ENCODE measurements around the gene SH3RF3. TPM values are rescaled to one million over a fixed set of nuclear protein-coding genes. Genes with fewer than 3 reads are reported as not detected.

The SH3RF3 gene
- total RNA-seq, 1 experiment from 2014 or later: not detected

GRCh38 chr2:109442715-109443319, 313.8 kb downstream of the SH3RF3 start:
- CTCF ChIA-PET: no interaction called here

More at GRCh38 chr2:109442715-109443319, 313.8 kb downstream of the SH3RF3 start:
- DNase-seq (ENCODE audit: low read depth, low spot score) (no peak), ATAC-seq (no peak)
- no peaks in the 10 kb centered on the region for H3K79me2 ChIP-seq (ENCODE audit: insufficient read depth, low read length)
- intact Hi-C loops (cut with micrococcal nuclease): no loop called here
- POLR2A ChIA-PET: no interaction called here
- no peaks in the 10 kb centered on the region for H3K27me3 ChIP-seq (ENCODE audit: insufficient read depth, low read length)
- H3K9me3 ChIP-seq (ENCODE audit: control insufficient read depth in 1 of 2, insufficient read depth in 1 of 2, low read depth in 1 of 2, low read length in 2 of 2): peaks cover 0 to 4% of the 10 kb centered on the region in 2 experiments; a peak in 2 of 4 replicates
- no peak overlapping the region for H3K4me2 ChIP-seq (ENCODE audit: low read length)
- no peak overlapping the region for H3K27ac ChIP-seq (ENCODE audit: low read depth, low read length)
- H3K36me3 ChIP-seq (ENCODE audit: control insufficient read depth in 1 of 2, insufficient read depth in 2 of 2, low read length in 2 of 2): no peaks in the 10 kb centered on the region
- no TSS peak for BruUV-seq (replicated peaks)
- H2AFZ ChIP-seq (ENCODE audit: low read depth, low read length, poor library complexity, severe bottlenecking): no peak overlapping the region
- no peaks in the 10 kb centered on the region for H3K9me2 ChIP-seq (ENCODE audit: insufficient read depth)
- peaks cover 0 to 5% of the 10 kb centered on the region in 2 experiments; a peak in 1 of 4 replicates for H3K4me1 ChIP-seq (ENCODE audit: control insufficient read depth in 1 of 2, insufficient read depth in 2 of 2, low read length in 2 of 2)
- no peaks in the 10 kb centered on the region for H4K20me1 ChIP-seq (ENCODE audit: insufficient read depth)
- TF ChIP-seq TCF7L2 (IDR thresholded peaks at IDR 0.05; ENCODE audit: borderline replicate concordance, extremely low read depth, insufficient read depth, insufficient read length) (no peak), CBX3 (IDR thresholded peaks at IDR 0.05; ENCODE audit: low read depth) (no peak), ZFX (IDR thresholded peaks at IDR 0.05) (no peak), CEBPB (IDR thresholded peaks at IDR 0.05; ENCODE audit: low read depth) (no peak), EGR1 (IDR thresholded peaks at IDR 0.05; ENCODE audit: low read depth) (no peak), ZNF274 (IDR thresholded peaks at IDR 0.05; ENCODE audit: low read depth, low read length) (no peak), SP1 (IDR thresholded peaks at IDR 0.05; ENCODE audit: low read depth) (no peak), CTCF (IDR thresholded peaks at IDR 0.05 in 2 of 3, conservative IDR thresholded peaks at IDR 0.05 in 1 of 3; ENCODE audit: borderline replicate concordance in 1 of 3, insufficient read depth in 1 of 3, low read depth in 2 of 3, low read length in 2 of 3) (no peak), EZH2 (IDR thresholded peaks at IDR 0.05) (no peak), YY1 (IDR thresholded peaks at IDR 0.05; ENCODE audit: extremely low read depth, insufficient replicate concordance, low read depth, low read length) (no peak), POLR2AphosphoS5 (IDR thresholded peaks at IDR 0.05; ENCODE audit: low read depth, low read length) (no peak), ZBTB33 (IDR thresholded peaks at IDR 0.05; ENCODE audit: extremely low read depth, insufficient replicate concordance, low read length) (no peak), FOSL1 (IDR thresholded peaks at IDR 0.05; ENCODE audit: low read depth) (no peak), SRF (IDR thresholded peaks at IDR 0.05; ENCODE audit: low read depth) (no peak), POLR2A (IDR thresholded peaks at IDR 0.05; ENCODE audit: borderline replicate concordance, extremely low read depth, insufficient read depth, insufficient read length) (no peak), JUND (IDR thresholded peaks at IDR 0.05) (no peak)
- RAD21 ChIA-PET (ENCODE audit: low non-redundant PET in 1 of 2, low total read pairs in 2 of 2, uncharacterized antibody in 2 of 2, unreplicated experiment in 2 of 2): no interaction called here
- H3K4me3 ChIP-seq (replicated peaks in 1 of 2; ENCODE audit: low read depth in 1 of 2, low read length in 2 of 2): no peak overlapping the region
- H3K9ac ChIP-seq (ENCODE audit: low read length): no peak overlapping the region

Measured in HCT116 (cell line).